T follicular helper cell (primary cell): Measurements from ENCODE around the gene CLEC10A.

Experiments used
- DNase-seq: peaks from one replicate; pipeline ENCODE4 v3.0.0-alpha.2; 2020; ENCODE audit warnings: low read depth

The CLEC10A gene

GRCh38 chr17:7038025-7038862, 41.8 kb downstream of the CLEC10A start:
- no peak for DNase-seq

- peak; percentile 98 for DNase-seq
These were observed 44.3 kb downstream of the CLEC10A start, which contains the start of gene SLC16A13 for GRCh38 chr17:7035591-7036368. Gene SLC16A13, plus strand, starts transcription at chr17:7036015. Its CDS starts 368 bp downstream, at chr17:7036383.

- DNase-seq: no peak
These were observed 45.0 kb downstream of the CLEC10A start for GRCh38 chr17:7034955-7035590.

GRCh38 chr17:7029659-7030058, 50.4 kb downstream of the CLEC10A start:
- peak; percentile 37 for DNase-seq

GRCh38 chr17:7029096-7029495, 51.0 kb downstream of the CLEC10A start:
- DNase-seq: no peak

- no peak for DNase-seq
These were observed 52.7 kb downstream of the CLEC10A start for GRCh38 chr17:7027335-7027734.

- no peak for DNase-seq
These were observed 53.5 kb downstream of the CLEC10A start for GRCh38 chr17:7026471-7027115.

GRCh38 chr17:7025245-7025644, 54.8 kb downstream of the CLEC10A start:
- DNase-seq: no peak
